DOHH2 (cell line): ENCODE data around the gene THOC1.

Source experiments
- H3F3A ChIP-seq: fragments of 200-600 bp; sonication (generic), shearing (Covaris generic); 2 replicates; pipeline ENCODE4 v1.6.0; 2016; ENCODE audit warnings: antibody characterized with exemption, mild to moderate bottlenecking; ENCODE audit not compliant: control insufficient read depth, insufficient read depth
- H3K27ac ChIP-seq: fragments of 200-600 bp; sonication (generic); 2 replicates; pipeline ENCODE4 v1.5.1; 2014; ENCODE audit warnings: low read depth, mild to moderate bottlenecking, low read length, moderate library complexity
- H3K27me3 ChIP-seq: fragments of 200-600 bp; sonication (generic); 2 replicates; pipeline ENCODE4 v1.6.1; 2014; ENCODE audit warnings: mild to moderate bottlenecking, low read length, mixed read lengths; ENCODE audit not compliant: control insufficient read depth
- H3K36me3 ChIP-seq: fragments of 200-600 bp; sonication (generic); 2 replicates; pipeline ENCODE4 v1.6.1; 2014; ENCODE audit warnings: mild to moderate bottlenecking, low read length, moderate library complexity, mixed read lengths; ENCODE audit not compliant: control insufficient read depth
- H3K4me1 ChIP-seq: fragments of 200-600 bp; sonication (generic); 2 replicates; pipeline ENCODE4 v1.6.1; 2014; ENCODE audit warnings: mild to moderate bottlenecking, low read length, mixed read lengths; ENCODE audit not compliant: control insufficient read depth
- H3K4me2 ChIP-seq: fragments of 200-600 bp; sonication (generic); 2 replicates; pipeline ENCODE4 v1.6.0; 2014; ENCODE audit warnings: mild to moderate bottlenecking, low read length, moderate library complexity
- H3K4me3 ChIP-seq: fragments of 200-600 bp; sonication (generic); 2 replicates; pipeline ENCODE4 v1.5.1; 2014; ENCODE audit warnings: mild to moderate bottlenecking, low read length, mixed read lengths
- H3K79me2 ChIP-seq: fragments of 200-600 bp; sonication (generic); 2 replicates; pipeline ENCODE4 v1.6.1; 2014; ENCODE audit warnings: mild to moderate bottlenecking, low read length, mixed read lengths; ENCODE audit not compliant: control insufficient read depth
- H3K9me2 ChIP-seq: fragments of 200-600 bp; sonication (generic); replicated peaks from 2 replicates; pipeline ENCODE4 v1.6.1; 2014; ENCODE audit warnings: mild to moderate bottlenecking, low read length, mixed read lengths; ENCODE audit not compliant: control insufficient read depth
- H3K9me3 ChIP-seq: fragments of 200-600 bp; sonication (generic); 2 replicates; pipeline ENCODE4 v1.6.1; 2014; ENCODE audit warnings: antibody characterized with exemption, low read length, mixed read lengths; ENCODE audit not compliant: control insufficient read depth, insufficient read depth
- H4K20me1 ChIP-seq: fragments of 200-600 bp; sonication (generic); 2 replicates; pipeline ENCODE4 v1.6.0; 2014; ENCODE audit warnings: low read depth, mild to moderate bottlenecking, antibody characterized with exemption, low read length, moderate library complexity; ENCODE audit not compliant: control insufficient read depth, insufficient read depth
- CTCF ChIP-seq: fragments of 200-600 bp; sonication (generic); IDR thresholded peaks from one replicate; pipeline ENCODE4 v1.5.1; 2014; ENCODE audit warnings: antibody characterized with exemption, mild to moderate bottlenecking, low read depth, low read length; ENCODE audit not compliant: poor library complexity, severe bottlenecking
- EZH2phosphoT487 ChIP-seq: fragments of 200-600 bp; sonication (generic); IDR thresholded peaks from 2 replicates; pipeline ENCODE4 v1.6.1; 2017; ENCODE audit warnings: borderline replicate concordance, mild to moderate bottlenecking, antibody characterized with exemption, low read length, moderate library complexity, mixed read lengths

THOC1 gene

GRCh38 chr18:285817-286216 is 18.0 kb upstream of the THOC1 start:
- Histone ChIP-seq H3K36me3 (no peaks in the 10 kb centered on the region), H4K20me1 (no peaks in the 10 kb centered on the region), H3K9me3 (no peaks in the 10 kb centered on the region), H3K27me3 (no peaks in the 10 kb centered on the region), H3F3A (no peaks in the 10 kb centered on the region), H3K4me2 (no peak overlapping the region), H3K27ac (no peak overlapping the region), H3K79me2 (no peaks in the 10 kb centered on the region), H3K9me2 (no peaks in the 10 kb centered on the region), H3K4me1 (no peaks in the 10 kb centered on the region), H3K4me3 (no peak overlapping the region)
- TF ChIP-seq EZH2phosphoT487: no peak
- no peak for TF ChIP-seq CTCF

DNA sequence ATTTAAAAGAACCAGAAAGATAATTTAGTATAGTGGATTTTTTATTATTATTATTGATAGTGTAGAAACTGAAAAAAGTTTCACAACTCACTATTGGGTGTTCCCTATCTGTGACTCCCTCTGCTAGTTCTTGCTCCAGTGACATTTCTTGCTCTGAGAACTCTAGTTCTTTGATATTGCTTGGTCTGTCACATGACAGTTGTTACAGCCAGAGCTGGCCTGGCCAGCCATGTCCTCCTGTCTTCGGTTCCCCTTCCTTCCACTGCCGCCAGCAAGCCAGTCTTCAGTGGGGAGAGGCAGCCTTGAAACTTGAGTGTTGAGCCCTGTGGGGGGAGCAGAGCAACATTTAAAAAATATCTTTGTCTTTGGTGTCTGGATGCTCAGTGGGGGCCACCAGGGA is 7.6 kb upstream of the THOC1 start:
- TF ChIP-seq CTCF (no peak), EZH2phosphoT487 (no peak)
- no peaks in the 10 kb centered on the region for H4K20me1 ChIP-seq
- peaks cover under 1% of the 10 kb centered on the region; the same call in 1 of the 2 replicates for H3K79me2 ChIP-seq
- no peak overlapping the region for H3K4me3 ChIP-seq
- no peaks in the 10 kb centered on the region for H3K36me3 ChIP-seq
- no peaks in the 10 kb centered on the region for H3K9me3 ChIP-seq
- H3F3A ChIP-seq: no peaks in the 10 kb centered on the region
- H3K27ac ChIP-seq: no peak overlapping the region
- H3K9me2 ChIP-seq: no peaks in the 10 kb centered on the region
- no peaks in the 10 kb centered on the region for H3K27me3 ChIP-seq
- H3K4me2 ChIP-seq: no peak overlapping the region
- no peaks in the 10 kb centered on the region for H3K4me1 ChIP-seq

- Histone ChIP-seq H4K20me1 (no peaks in the 10 kb centered on the region), H3K79me2 (peaks cover 11% of the 10 kb centered on the region), H3K4me1 (peaks cover 7% of the 10 kb centered on the region), H3F3A (peaks cover 5% of the 10 kb centered on the region; the same call in 1 of the 2 replicates), H3K36me3 (peaks cover 9% of the 10 kb centered on the region; the same call in 1 of the 2 replicates), H3K4me3 (no peak overlapping the region), H3K27me3 (no peaks in the 10 kb centered on the region), H3K27ac (no peak overlapping the region), H3K9me3 (no peaks in the 10 kb centered on the region), H3K4me2 (no peak overlapping the region), H3K9me2 (no peaks in the 10 kb centered on the region)
- TF ChIP-seq EZH2phosphoT487 (no peak), CTCF (no peak)
Observed at GRCh38 chr18:274313-274712, 6.5 kb upstream of the THOC1 start.

DNA sequence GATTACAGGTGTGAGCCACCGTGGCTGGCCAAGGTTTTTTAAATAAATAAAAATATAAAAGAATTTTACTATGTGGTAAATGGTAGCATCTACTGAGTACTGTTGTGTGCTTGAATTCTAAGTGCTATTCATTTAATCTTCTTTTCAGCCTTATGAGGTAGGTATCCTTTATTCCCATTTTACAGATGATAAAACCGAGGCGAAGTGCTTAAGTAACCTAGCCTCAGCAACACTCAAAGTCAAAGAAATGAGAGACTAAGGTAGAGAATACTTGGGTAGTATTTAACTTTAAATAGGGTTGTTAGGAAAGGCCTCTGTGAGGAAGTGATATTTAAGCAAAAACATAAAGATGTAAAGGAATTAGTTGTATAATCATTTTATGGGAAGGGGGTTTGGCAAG is 5.7 kb upstream of the THOC1 start:
- no peaks in the 10 kb centered on the region for H3K27me3 ChIP-seq
- peaks cover 18% of the 10 kb centered on the region for H3K79me2 ChIP-seq
- no peak for TF ChIP-seq CTCF
- TF ChIP-seq EZH2phosphoT487: no peak
- H4K20me1 ChIP-seq: no peaks in the 10 kb centered on the region
- H3K9me3 ChIP-seq: no peaks in the 10 kb centered on the region
- no peak overlapping the region for H3K4me2 ChIP-seq
- peaks cover 5% of the 10 kb centered on the region; the same call in 1 of the 2 replicates for H3F3A ChIP-seq
- no peak overlapping the region for H3K4me3 ChIP-seq
- H3K36me3 ChIP-seq: peaks cover 9% of the 10 kb centered on the region; the same call in 1 of the 2 replicates
- H3K4me1 ChIP-seq: peaks cover 14% of the 10 kb centered on the region
- H3K27ac ChIP-seq: no peak overlapping the region
- no peaks in the 10 kb centered on the region for H3K9me2 ChIP-seq
